Dedifferentiated amniotic fluid mesenchymal stem cell (primary cell): ENCODE data around the gene CCL16.

Experiments
- DNase-seq: peaks from one replicate; pipeline ENCODE4 v3.0.0-alpha.2; 2016; ENCODE audit errors: extremely low spot score

The CCL16 gene

GRCh38 chr17:35986643-35987042 lies 5.3 kb upstream of the CCL16 start, which contains the start of gene CCL14:
CCL14 (minus strand) TSS chr17:35986729; CDS start chr17:35986649, 80 bp downstream.
- no peak for DNase-seq

- no peak for DNase-seq
Measured at GRCh38 chr17:35984140-35984539, 2.8 kb upstream of the CCL16 start.

GRCh38 chr17:35982409-35983191 lies 1.3 kb upstream of the CCL16 start:
- DNase-seq, result no peak

- DNase-seq, result no peak
Measured at GRCh38 chr17:35981908-35982330, 622 bp upstream of the CCL16 start.

- DNase-seq, result no peak
Measured at GRCh38 chr17:35978346-35978745, 3.0 kb downstream of the CCL16 start.

- no peak for DNase-seq
Measured at GRCh38 chr17:35977509-35977908, 3.8 kb downstream of the CCL16 start.

GRCh38 chr17:35973333-35974260 lies 7.7 kb downstream of the CCL16 start:
- no peak for DNase-seq

GRCh38 chr17:35972945-35973332 lies 8.4 kb downstream of the CCL16 start:
- DNase-seq, result no peak

- no peak for DNase-seq
Measured at GRCh38 chr17:35972535-35972934, 8.8 kb downstream of the CCL16 start.

- DNase-seq, result no peak
Measured at GRCh38 chr17:35972066-35972465, 9.2 kb downstream of the CCL16 start.

GRCh38 chr17:35969558-35970380 lies 11.5 kb downstream of the CCL16 start:
- peak; percentile 83 for DNase-seq

- no peak for DNase-seq
Measured at GRCh38 chr17:35968520-35969054, 12.7 kb downstream of the CCL16 start.

- DNase-seq, result no peak
Measured at GRCh38 chr17:35965272-35965671, 16.0 kb downstream of the CCL16 start.

GRCh38 chr17:35963663-35964062 lies 17.6 kb downstream of the CCL16 start:
- DNase-seq, result no peak

- DNase-seq, result no peak
Measured at GRCh38 chr17:35953720-35954119, 27.6 kb downstream of the CCL16 start.

GRCh38 chr17:35949401-35949800 lies 31.9 kb downstream of the CCL16 start:
- no peak for DNase-seq

- no peak for DNase-seq
Measured at GRCh38 chr17:35948092-35948491, 33.2 kb downstream of the CCL16 start.

GRCh38 chr17:35947156-35947585 lies 34.1 kb downstream of the CCL16 start:
- no peak for DNase-seq

- DNase-seq, result no peak
Measured at GRCh38 chr17:35944151-35944550, 37.1 kb downstream of the CCL16 start.

GRCh38 chr17:35943537-35943936 lies 37.8 kb downstream of the CCL16 start, which contains the start of gene LYZL6:
LYZL6 (minus strand) TSS chr17:35943713; CDS start chr17:35939356, 4,357 bp downstream.
- DNase-seq, result no peak

GRCh38 chr17:35942588-35943186 lies 38.6 kb downstream of the CCL16 start:
- DNase-seq, result no peak
